Liver (tissue), 9 donors: ENCODE results near the gene DHX16. TPM values are rescaled to one million over a fixed set of nuclear protein-coding genes. Genes with fewer than 3 reads are reported as not detected.

ENCODE experiments used
- DNase-seq: peaks from one replicate; pipeline ENCODE4 v3.0.0-alpha.2; 2017; ENCODE audit warnings: low spot score
- H3K27ac ChIP-seq, 2 donors: one replicate each; pipeline ENCODE4 v1.7.0; 2013; ENCODE audit warnings: inconsistent platforms in 2 of 2, low read length in 2 of 2, control low read depth in 1 of 2, low read depth in 1 of 2, mild to moderate bottlenecking in 1 of 2
- H3K27me3 ChIP-seq, 4 donors: one replicate each; pipeline versions ENCODE4 v1.6.1 to v1.7.0; 2013; ENCODE audit warnings: low read length in 3 of 4, inconsistent platforms in 1 of 4, mild to moderate bottlenecking in 1 of 4, moderate library complexity in 1 of 4; ENCODE audit not compliant: control insufficient read depth in 4 of 4, insufficient read depth in 4 of 4
- H3K36me3 ChIP-seq, 4 donors: one replicate each; pipeline versions ENCODE4 v1.6.1 to v1.7.0; 2013; ENCODE audit warnings: low read length in 3 of 4, mild to moderate bottlenecking in 3 of 4, low read depth in 1 of 4, moderate library complexity in 1 of 4; ENCODE audit not compliant: control insufficient read depth in 4 of 4, insufficient read depth in 3 of 4
- H3K4me1 ChIP-seq, 4 donors: one replicate each; pipeline versions ENCODE4 v1.6.1 to v1.7.0; 2013; ENCODE audit warnings: low read length in 3 of 4, mild to moderate bottlenecking in 3 of 4, moderate library complexity in 1 of 4; ENCODE audit not compliant: control insufficient read depth in 4 of 4, insufficient read depth in 4 of 4
- H3K4me3 ChIP-seq, 3 donors: one replicate each; pipeline versions ENCODE4 v1.6.1 to v1.7.0; 2013; ENCODE audit warnings: low read length in 3 of 3, control low read depth in 1 of 3, low read depth in 1 of 3, mild to moderate bottlenecking in 1 of 3
- H3K9ac ChIP-seq, 2 donors: one replicate each; pipeline ENCODE4 v1.7.0; 2013; ENCODE audit warnings: low read length in 2 of 2, mild to moderate bottlenecking in 2 of 2, moderate library complexity in 2 of 2, control low read depth in 1 of 2, low read depth in 1 of 2
- H3K9me3 ChIP-seq, 4 donors: one replicate each; pipeline versions ENCODE4 v1.6.1 to v1.7.0; 2013; ENCODE audit warnings: low read length in 3 of 4; ENCODE audit not compliant: control insufficient read depth in 4 of 4
- ATF3 ChIP-seq: IDR thresholded peaks from 2 replicates; pipeline ENCODE4 v1.6.1; 2016; ENCODE audit warnings: antibody characterized with exemption
- FOXA1 ChIP-seq: IDR thresholded peaks from 2 replicates; pipeline ENCODE4 v1.6.1; 2016; ENCODE audit warnings: antibody characterized with exemption
- FOXA2 ChIP-seq: IDR thresholded peaks from 2 replicates; pipeline ENCODE4 v1.6.1; 2016; ENCODE audit warnings: antibody characterized with exemption
- HNF4A ChIP-seq, 2 donors: conservative IDR thresholded peaks; 2 replicates each; pipeline ENCODE4 v1.6.1; 2016; ENCODE audit warnings: antibody characterized with exemption in 2 of 2, mild to moderate bottlenecking in 2 of 2
- HNF4G ChIP-seq: IDR thresholded peaks from 2 replicates; pipeline ENCODE4 v1.6.1; 2016; ENCODE audit warnings: antibody characterized with exemption
- JUND ChIP-seq, 2 donors: IDR thresholded peaks; 2 replicates each; pipeline ENCODE4 v1.6.1; 2016; ENCODE audit warnings: antibody characterized with exemption in 2 of 2
- MAX ChIP-seq: IDR thresholded peaks from 2 replicates; pipeline ENCODE4 v1.6.1; 2016; ENCODE audit warnings: antibody characterized with exemption
- REST ChIP-seq: IDR thresholded peaks from 2 replicates; pipeline ENCODE4 v1.6.1; 2016; ENCODE audit warnings: antibody characterized with exemption, mild to moderate bottlenecking
- RXRA ChIP-seq, 2 donors: IDR thresholded peaks; 2 replicates each; pipeline ENCODE4 v1.6.1; 2017 to 2018; ENCODE audit warnings: antibody characterized with exemption in 2 of 2, mild to moderate bottlenecking in 1 of 2
- TAF1 ChIP-seq: conservative IDR thresholded peaks from 2 replicates; pipeline ENCODE4 v1.6.1; 2016; ENCODE audit warnings: antibody characterized with exemption, mild to moderate bottlenecking
- YY1 ChIP-seq: IDR thresholded peaks from 2 replicates; pipeline ENCODE4 v1.6.1; 2016; ENCODE audit warnings: antibody characterized with exemption, mild to moderate bottlenecking
- WGBS: extraction: QIAGEN DNeasy Blood & Tissue Kit; methylation state at CpG from one replicate; pipeline ENCODE4 v1.1.7; 2013; 5-methylcytosine and 5-hydroxymethylcytosine counted together
- polyA plus RNA-seq, 2 donors: library from polyadenylated mRNA; stranded (reverse) in 1 of 2; unstranded in 1 of 2; fragments of 200-250 nt in 1 of 2; fragments of >200 nt in 1 of 2; fragmentation: Nextera tagmentation in 1 of 2; extraction: Ambion mirVana in 1 of 2; gene quantifications; one replicate each; pipeline versions ENCODE4 v1.2.1 to v1.2.3, GENCODE V29; 2013 to 2015
- total RNA-seq, 2 donors: library from RNA; depleted of rRNA; stranded (reverse); fragments of >200 nt; gene quantifications; one replicate each; pipeline ENCODE4 v1.2.3, GENCODE V29; 2014
- donor health status: healthy.
- donor health status: healthy.
- donor health status: healthy.
- donor health status: healthy.
- donor health status: healthy.

The DHX16 gene
- total and polyA plus RNA-seq, 4 donors = 10.1 to 23.9 (median 17.4) TPM

GRCh38 chr6:30656513-30656912 is 16.3 kb downstream of the DHX16 start (continued):
- TF ChIP-seq REST (no peak), MAX (no peak), HNF4G (no peak), TAF1 (no peak)

GRCh38 chr6:30655743-30656094 is 17.1 kb downstream of the DHX16 start:
- Histone ChIP-seq H3K27ac (no peak overlapping the region), H3K36me3 (peaks cover 16 to 76% (median 60%) of the 10 kb centered on the region in 4 donors), H3K9me3 (no peaks in the 10 kb centered on the region), H3K9ac (no peak overlapping the region), H3K27me3 (no peaks in the 10 kb centered on the region), H3K4me1 (peaks cover 0 to 8% (median 3%) of the 10 kb centered on the region in 4 donors), H3K4me3 (no peak overlapping the region)
- no peak for TF ChIP-seq ATF3
- TF ChIP-seq RXRA (IDR thresholded peaks at IDR 0.05) = no peak
- no peak for TF ChIP-seq FOXA2
- no peak for TF ChIP-seq TAF1
- TF ChIP-seq HNF4A (conservative IDR thresholded peaks at IDR 0.05) = no peak
- TF ChIP-seq FOXA1 = no peak
- WGBS = 96% methylated on average over 3 of the region's 3 CpGs
- no peak for DNase-seq

GRCh38 chr6:30654798-30655742 is 17.7 kb downstream of the DHX16 start:
- no peak for DNase-seq
- peak; percentile 19 to 29 for TF ChIP-seq HNF4A (conservative IDR thresholded peaks at IDR 0.05)
- no peak for TF ChIP-seq YY1
- TF ChIP-seq JUND (IDR thresholded peaks at IDR 0.05) = no peak
- no peak for TF ChIP-seq REST
- Histone ChIP-seq H3K9ac (no peak overlapping the region), H3K4me1 (peaks cover 0 to 8% (median 3%) of the 10 kb centered on the region in 4 donors), H3K4me3 (no peak overlapping the region), H3K27ac (no peak overlapping the region), H3K36me3 (peaks cover 16 to 74% (median 56%) of the 10 kb centered on the region in 4 donors), H3K27me3 (no peaks in the 10 kb centered on the region), H3K9me3 (no peaks in the 10 kb centered on the region)
- 72% methylated on average over 19 of the region's 19 CpGs for WGBS
